K562 (cell line): ENCODE results near the gene NFIC. TPM values are rescaled to one million over a fixed set of nuclear protein-coding genes. Genes with fewer than 3 reads are reported as not detected.

ENCODE experiments used
- ATAC-seq: fragments of 200-7000 bp; cut with Tn5 transposase; 3 replicates; pipeline ENCODE4 v1.9.1; 2020; ENCODE audit warnings: moderate library complexity
- BruUV-seq: library from RNA; stranded (reverse); fragments of 400-500 nt; replicated peaks from 2 replicates; lab custom pipeline; 2021; lab: Mats Ljungman, UMichigan
- CTCF ChIA-PET: fragments of 300-600 bp; formaldehyde crosslinking; extraction: SDS; loops from one replicate; lab custom pipeline; 2021; ENCODE audit warnings: low intra/inter-chr PET ratio; lab: Yijun Ruan, JAX
- POLR2A ChIA-PET: fragments of 300-600, 350-650 bp; sonication (Branson Sonifier 250); formaldehyde crosslinking; extraction: SDS; loops from one replicate; lab custom pipeline; 2021; ENCODE audit warnings: antibody characterized with exemption, inconsistent platforms; lab: Yijun Ruan, JAX
- DNase-seq, 4 experiments: peaks; one replicate each; pipeline versions ENCODE4 v3.0.0 to v3.0.0-alpha.2; 2011 to 2018; ENCODE audit warnings: low spot score in 3 of 4, mixed read lengths in 3 of 4; ENCODE audit errors: extremely low read depth in 1 of 4
- FAIRE-seq: peaks from 2 replicates; lab custom pipeline; 2011; peaks lifted over from hg19 to GRCh38; lab: Jason Lieb, UNC
- H2AFZ ChIP-seq: 2 replicates; pipeline ENCODE4 v1.6.0; 2011; ENCODE audit warnings: low read depth, low read length, control low read depth, inconsistent platforms
- H3K27ac ChIP-seq: fragments of 200-600 bp; 3 replicates; pipeline ENCODE4 v1.8.0; 2011; ENCODE audit warnings: low read depth, mild to moderate bottlenecking, control low read depth, inconsistent platforms, low read length, moderate library complexity, mixed read lengths; ENCODE audit errors: extremely low read depth
- H3K27me3 ChIP-seq, 2 experiments: fragments of 300-600 bp in 1 of 2; 2 replicates in 1 of 2; 3 replicates in 1 of 2; pipeline versions ENCODE4 v1.6.0 to v1.8.0; 2011; ENCODE audit warnings: inconsistent platforms in 2 of 2, low read length in 2 of 2, mild to moderate bottlenecking in 1 of 2, mixed read lengths in 1 of 2, moderate library complexity in 1 of 2; ENCODE audit not compliant: control insufficient read depth in 2 of 2, insufficient read depth in 2 of 2
- H3K36me3 ChIP-seq: fragments of 300-600 bp; 3 replicates; pipeline ENCODE4 v1.8.0; 2011; ENCODE audit warnings: mild to moderate bottlenecking, low read length, inconsistent platforms; ENCODE audit not compliant: control insufficient read depth, insufficient read depth
- H3K4me1 ChIP-seq, 2 experiments: fragments of 200-600 bp in 1 of 2; replicated peaks in 1 of 2; 2 replicates in 1 of 2; 3 replicates in 1 of 2; pipeline versions ENCODE4 v1.5.1 to v1.8.0; 2011; ENCODE audit warnings: inconsistent platforms in 2 of 2, low read length in 2 of 2, mild to moderate bottlenecking in 1 of 2, mixed read lengths in 1 of 2, moderate library complexity in 1 of 2; ENCODE audit not compliant: control insufficient read depth in 2 of 2, insufficient read depth in 2 of 2
- H3K4me2 ChIP-seq: 2 replicates; pipeline ENCODE4 v1.6.1; 2011; ENCODE audit warnings: low read length, control low read depth, inconsistent platforms, mixed read lengths; ENCODE audit not compliant: insufficient read depth
- H3K4me3 ChIP-seq: fragments of 200-600 bp; sonication (generic), shearing (Covaris generic); 2 replicates; pipeline ENCODE4 v1.5.1; 2016; ENCODE audit warnings: control low read depth, inconsistent platforms
- H3K79me2 ChIP-seq: fragments of 200-600 bp; 3 replicates; pipeline ENCODE4 v1.8.0; 2011; ENCODE audit warnings: low read length, inconsistent platforms; ENCODE audit not compliant: control insufficient read depth, insufficient read depth
- H3K9ac ChIP-seq, 2 experiments: 2 replicates each; pipeline versions ENCODE4 v1.6.0 to v1.6.1; 2011; ENCODE audit warnings: low read depth in 2 of 2, low read length in 2 of 2, control low read depth in 1 of 2, inconsistent platforms in 1 of 2, mild to moderate bottlenecking in 1 of 2, mixed read lengths in 1 of 2; ENCODE audit not compliant: insufficient read depth in 1 of 2
- H3K9me1 ChIP-seq: one replicate; pipeline ENCODE4 v1.6.0; 2011; ENCODE audit warnings: inconsistent platforms, mild to moderate bottlenecking, low read length, moderate library complexity; ENCODE audit not compliant: control insufficient read depth, insufficient read depth
- H3K9me3 ChIP-seq: replicated peaks from 2 replicates; pipeline ENCODE4 v1.5.1; 2011; ENCODE audit warnings: low read depth, low read length, inconsistent platforms; ENCODE audit not compliant: control insufficient read depth, insufficient read depth
- H4K20me1 ChIP-seq: replicated peaks from 2 replicates; pipeline ENCODE4 v1.6.1; 2011; ENCODE audit warnings: low read length, inconsistent platforms, mixed read lengths; ENCODE audit not compliant: control insufficient read depth, insufficient read depth
- CBFA2T2 ChIP-seq: fragments of 450-650 bp; conservative IDR thresholded peaks from 2 replicates; pipeline ENCODE4 v1.6.1; 2017; ENCODE audit warnings: mild to moderate bottlenecking
- FIP1L1 ChIP-seq: fragments of 200-400 bp; formaldehyde crosslinking; IDR thresholded peaks from 2 replicates; pipeline ENCODE4 v1.6.1; 2018; ENCODE audit warnings: mild to moderate bottlenecking, low read depth, low read length; ENCODE audit not compliant: poor library complexity, severe bottlenecking
- FOXP1 ChIP-seq: sonication (generic); formaldehyde crosslinking; IDR thresholded peaks from 2 replicates; pipeline ENCODE4 v1.8.0; 2022; ENCODE audit warnings: mild to moderate bottlenecking, missing genetic modification reagents
- HNRNPLL ChIP-seq: fragments of 200-400 bp; formaldehyde crosslinking; IDR thresholded peaks from 2 replicates; pipeline ENCODE4 v1.6.1; 2017; ENCODE audit warnings: low read length, low read depth, mild to moderate bottlenecking; ENCODE audit not compliant: poor library complexity, severe bottlenecking
- KDM5B ChIP-seq: fragments of 200-600 bp; sonication (generic); IDR thresholded peaks from 2 replicates; pipeline ENCODE4 v1.6.1; 2012; ENCODE audit warnings: low read depth, mild to moderate bottlenecking, moderate library complexity, low read length, control low read depth, inconsistent platforms; ENCODE audit not compliant: insufficient replicate concordance
- PCBP1 ChIP-seq: fragments of 200-400 bp; formaldehyde crosslinking; IDR thresholded peaks from 2 replicates; pipeline ENCODE4 v1.6.1; 2018; ENCODE audit warnings: mild to moderate bottlenecking, low read depth, low read length; ENCODE audit not compliant: poor library complexity, severe bottlenecking
- POLR2G ChIP-seq: fragments of 200-400 bp; formaldehyde crosslinking; IDR thresholded peaks from 2 replicates; pipeline ENCODE4 v1.6.1; 2017; ENCODE audit warnings: low read depth, mild to moderate bottlenecking, antibody characterized with exemption, low read length, moderate library complexity
- RBM22 ChIP-seq: fragments of 200-400 bp; formaldehyde crosslinking; IDR thresholded peaks from 2 replicates; pipeline ENCODE4 v1.6.1; 2018; ENCODE audit warnings: low read length, low read depth; ENCODE audit not compliant: poor library complexity, severe bottlenecking
- SMAD3 ChIP-seq: fragments of 450-650 bp; formaldehyde crosslinking; conservative IDR thresholded peaks from 2 replicates; pipeline ENCODE4 v1.4.0; 2020; ENCODE audit warnings: mild to moderate bottlenecking
- SMARCA4 ChIP-seq: fragments of 450-650 bp; IDR thresholded peaks from 2 replicates; pipeline ENCODE4 v1.6.1; 2016
- U2AF2 ChIP-seq: fragments of 200-400 bp; formaldehyde crosslinking; optimal IDR thresholded peaks from 2 replicates; pipeline ENCODE3; 2017; ENCODE audit warnings: low read depth, mild to moderate bottlenecking, low read length
- ZBTB33 ChIP-seq: sonication (generic); formaldehyde crosslinking; IDR thresholded peaks from 2 replicates; pipeline ENCODE4 v1.8.1; 2023; ENCODE audit warnings: mild to moderate bottlenecking, missing genetic modification reagents
- ZBTB7A ChIP-seq: IDR thresholded peaks from 2 replicates; pipeline ENCODE4 v1.6.1; 2011; ENCODE audit warnings: low read depth, mild to moderate bottlenecking, low read length, moderate library complexity, borderline replicate concordance; ENCODE audit not compliant: control insufficient read depth
- ZNF263 ChIP-seq: sonication (generic); formaldehyde crosslinking; IDR thresholded peaks from 2 replicates; pipeline ENCODE4 v1.8.0; 2022; ENCODE audit warnings: mild to moderate bottlenecking, missing genetic modification reagents, borderline replicate concordance
- ZNF695 ChIP-seq: fragments of 450-650 bp; formaldehyde crosslinking; IDR thresholded peaks from 2 replicates; pipeline ENCODE4 v1.4.0; 2020; ENCODE audit warnings: mild to moderate bottlenecking, moderate library complexity
- ZSCAN32 ChIP-seq: fragments of 450-650 bp; formaldehyde crosslinking; IDR thresholded peaks from 2 replicates; pipeline ENCODE4 v1.4.0; 2020; ENCODE audit warnings: mild to moderate bottlenecking, moderate library complexity
- WGBS: fragments of 100-300 bp; shearing (Covaris generic); methylation state at CpG from one replicate; pipeline ENCODE4 v1.1.6; 2016; ENCODE audit warnings: low coverage, mixed read lengths; ENCODE audit not compliant: insufficient coverage; ENCODE audit errors: missing lambda C conversion rate; 5-methylcytosine and 5-hydroxymethylcytosine counted together
- in situ Hi-C: fragments of 300-500 bp; cut with MboI; formaldehyde crosslinking; loops from 4 replicates; pipeline ENCODE4 v1.15.0; 2018; ENCODE audit warnings: inconsistent platforms, mixed read lengths
- intact Hi-C: fragments of 100-400 bp; cut with micrococcal nuclease; formaldehyde crosslinking; loops from 2 replicates; pipeline ENCODE4 v1.14.2; 2022
- polyA plus RNA-seq, 8 experiments: library from polyadenylated mRNA; depleted of rRNA in 4 of 8; stranded (reverse) in 5 of 8; unstranded in 3 of 8; fragments of >200 nt; fragmentation: Nextera tagmentation in 2 of 8; fragmentation: Illumina TruSeq in 1 of 8; extraction: Ambion mirVana in 2 of 8; extraction: Trizol in 1 of 8; gene quantifications; 2 replicates each; pipeline versions ENCODE4 v1.2.1 to v1.2.3, GENCODE V29; 2011 to 2014; ENCODE audit warnings: inconsistent platforms in 1 of 8, missing spikeins in 1 of 8
- total RNA-seq, 7 experiments: library from RNA; depleted of rRNA in 6 of 7; stranded (reverse); fragments of >200 nt in 6 of 7; fragmentation: Illumina TruSeq in 2 of 7; extraction: Trizol in 2 of 7; gene quantifications; 2 replicates each; pipeline versions ENCODE4 v1.2.1 to v1.2.3, GENCODE V29; 2011 to 2021; ENCODE audit warnings: low replicate concordance in 1 of 7

NFIC gene
- total and polyA plus RNA-seq, 9 of the 15 experiments (the other 6 are each of a cell fraction or from before 2014, with no cell fraction given), result 0.71 to 62.1 (median 6.9) TPM

GRCh38 chr19:3463714-3464586, 97.6 kb downstream of the NFIC start:
- H3K9me1 ChIP-seq, result no peaks in the 10 kb centered on the region
- ChIA-PET POLR2A (interaction anchor here (0.6 kb wide), 1 partner anchor 273 kb away, joined by 3 read pairs; no protein-coding TSS in a partner anchor), CTCF (no interaction called here)
- no peaks in the 10 kb centered on the region for H3K79me2 ChIP-seq
- peaks cover 0 to 40% of the 10 kb centered on the region in 2 experiments; a peak in 2 of 5 replicates for H3K4me1 ChIP-seq
- in situ Hi-C loops (no loop called here), intact Hi-C loops (no loop called here)
- no TSS peak for BruUV-seq
- H3K9ac ChIP-seq, result no peak overlapping the region
- no peak overlapping the region for H3K4me3 ChIP-seq
- WGBS, result 94% methylated on average over 11 of the region's 57 CpGs
- TF ChIP-seq SMAD3 (CRISPR knock-in tag) (no peak), ZSCAN32 (CRISPR knock-in tag) (no peak), CBFA2T2 (no peak), FOXP1 (CRISPR knock-in tag) (no peak), HNRNPLL (no peak), ZNF263 (no peak), RBM22 (peak; percentile 95), PCBP1 (peak; percentile 56), KDM5B (no peak), POLR2G (peak; percentile 71), ZBTB7A (0 out of 2 replicates have a peak, but pooled peaks have one; percentile 5), SMARCA4 (no peak), FIP1L1 (peak; percentile 36), ZNF695 (no peak), ZBTB33 (CRISPR knock-in tag) (peak; percentile 49), U2AF2 (no peak)
- peak in 1 of 4 experiments; percentile 21 for DNase-seq
- ATAC-seq, result no peak
- no peaks in the 10 kb centered on the region for H3K27me3 ChIP-seq
- no peak overlapping the region for H2AFZ ChIP-seq
- H3K36me3 ChIP-seq, result peaks cover 41% of the 10 kb centered on the region; the same call in 2 of the 3 replicates
- no peak for FAIRE-seq
- peaks cover 7% of the 10 kb centered on the region for H3K9me3 ChIP-seq
- H4K20me1 ChIP-seq, result no peaks in the 10 kb centered on the region
- H3K4me2 ChIP-seq, result no peak overlapping the region
- no peak overlapping the region for H3K27ac ChIP-seq
